Activated CD8-positive, alpha-beta memory T cell treated with anti-CD3 and anti-CD28 coated beads, Interleukin-2, amount 50 U/mL, for 24 hours (primary cell): ENCODE results near the gene DHRS7C.

ENCODE experiments used
- DNase-seq: peaks from one replicate; pipeline ENCODE4 v3.0.0-alpha.2; 2020; ENCODE audit errors: extremely low read depth

Gene DHRS7C

DNA sequence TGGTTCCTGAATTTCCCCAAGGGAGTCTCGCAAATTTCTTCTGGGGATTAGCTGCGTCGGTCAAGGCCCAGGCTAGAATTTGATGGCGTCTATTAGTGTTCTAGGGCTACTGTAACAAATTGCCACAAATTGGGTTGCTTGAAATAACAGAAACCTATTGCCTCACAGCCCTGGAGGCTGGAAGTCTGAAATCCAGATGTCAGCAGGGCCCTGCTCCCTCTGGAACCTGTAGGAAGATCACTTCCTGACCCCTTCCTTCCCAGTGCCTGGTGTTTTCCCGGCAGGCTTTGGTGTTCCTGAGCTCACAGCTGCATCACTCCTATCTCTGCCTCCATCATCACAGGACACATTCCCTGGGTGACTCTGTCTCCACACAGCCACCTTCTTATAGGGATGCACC is 24.4 kb downstream of the DHRS7C start:
- DNase-seq: no peak

DNA sequence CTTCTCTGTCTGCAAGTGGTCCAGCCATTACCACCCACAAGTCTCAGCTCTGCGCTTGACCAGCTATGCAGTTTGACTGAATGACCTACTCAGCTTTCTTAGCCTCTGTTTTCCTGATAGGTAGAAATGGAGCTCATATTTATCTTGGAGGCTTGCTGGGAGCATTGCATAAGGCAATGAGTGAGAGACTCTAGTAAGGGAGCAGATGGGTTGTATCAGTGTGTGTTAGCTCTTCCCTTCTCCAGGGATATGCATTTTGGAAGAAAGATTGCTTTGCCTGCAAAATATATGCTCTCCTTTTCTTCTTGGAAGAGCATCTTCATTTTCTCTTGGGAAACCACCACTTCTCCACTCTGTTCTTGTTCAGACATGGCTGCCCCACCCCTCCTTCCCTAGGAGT is 26.1 kb downstream of the DHRS7C start:
- no peak for DNase-seq

DNA sequence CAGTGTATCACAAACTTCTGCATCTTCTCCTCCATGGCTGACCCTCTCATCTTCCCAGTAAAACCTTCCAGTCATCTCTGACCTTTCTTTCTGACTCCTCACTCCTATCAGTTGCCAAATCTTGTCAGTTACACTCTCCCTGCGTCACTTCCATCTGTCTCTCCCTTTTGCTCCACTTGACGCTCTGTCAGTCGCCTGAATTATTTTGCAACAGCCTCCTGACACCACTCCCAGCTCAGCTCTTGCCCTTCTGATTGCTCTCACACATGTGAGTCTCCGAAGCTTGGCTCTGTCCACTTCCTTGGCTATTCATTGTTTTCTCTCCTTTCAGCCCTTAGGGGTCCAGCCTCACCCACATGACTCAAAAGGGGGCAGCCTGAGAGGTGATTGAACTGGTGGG is 27.7 kb downstream of the DHRS7C start:
- no peak for DNase-seq

DNA sequence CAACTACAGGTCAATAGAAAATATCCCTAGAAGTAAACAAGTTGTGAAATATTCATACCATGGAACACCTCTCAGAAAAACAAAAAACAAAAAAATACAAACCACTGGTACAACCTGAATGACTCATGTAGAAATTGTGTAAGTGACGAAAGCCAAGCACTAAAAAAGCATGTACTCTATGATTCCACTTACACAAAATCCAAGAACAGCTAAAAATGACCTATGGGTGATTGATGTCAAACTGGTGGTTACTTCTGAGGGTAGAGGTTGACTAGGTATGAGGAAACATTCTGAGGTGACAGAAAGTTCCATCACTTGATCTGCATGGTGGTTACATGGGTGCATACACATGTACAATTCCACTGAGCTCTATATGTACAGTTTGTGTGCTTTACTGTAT is 31.1 kb downstream of the DHRS7C start:
- no peak for DNase-seq

DNA sequence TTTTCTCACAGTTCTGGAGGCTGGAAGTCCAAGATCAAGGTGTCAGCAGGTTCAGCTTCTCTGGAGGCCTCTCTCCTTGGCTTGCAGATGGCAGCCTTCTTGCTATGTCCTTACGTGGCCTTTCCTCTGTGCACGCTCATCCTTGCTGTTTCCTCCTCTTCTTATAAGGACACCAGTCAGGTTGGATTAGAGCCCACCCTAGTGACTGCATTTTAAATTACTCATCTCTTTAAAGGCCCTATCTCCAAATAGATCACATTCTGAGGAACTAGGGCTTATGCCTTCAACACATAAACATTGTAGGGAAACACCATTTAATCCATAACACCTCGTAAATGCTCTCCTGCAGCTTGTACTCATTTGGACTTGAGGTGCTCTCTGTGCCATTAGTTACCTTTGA is 36.3 kb downstream of the DHRS7C start:
- DNase-seq: no peak

DNA sequence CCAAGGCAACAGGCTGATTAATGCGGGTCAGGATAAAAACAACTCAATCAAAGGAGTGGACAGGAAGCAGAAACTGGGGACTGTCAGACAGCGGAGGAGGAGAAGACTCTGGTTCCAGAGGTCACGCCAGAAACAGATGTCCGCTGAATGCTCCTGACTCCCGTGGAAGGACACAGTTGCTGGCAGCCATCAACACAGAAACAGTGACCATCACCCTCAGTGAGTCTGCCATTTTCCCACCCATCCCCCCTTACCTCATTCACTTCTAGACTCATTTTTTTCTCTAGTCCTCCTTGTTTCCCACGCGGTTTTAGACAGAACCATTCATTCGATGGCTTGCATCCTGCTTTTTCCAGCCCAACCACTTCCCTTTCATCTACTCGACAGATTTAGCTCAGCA is 40.9 kb downstream of the DHRS7C start:
- DNase-seq: no peak

DNA sequence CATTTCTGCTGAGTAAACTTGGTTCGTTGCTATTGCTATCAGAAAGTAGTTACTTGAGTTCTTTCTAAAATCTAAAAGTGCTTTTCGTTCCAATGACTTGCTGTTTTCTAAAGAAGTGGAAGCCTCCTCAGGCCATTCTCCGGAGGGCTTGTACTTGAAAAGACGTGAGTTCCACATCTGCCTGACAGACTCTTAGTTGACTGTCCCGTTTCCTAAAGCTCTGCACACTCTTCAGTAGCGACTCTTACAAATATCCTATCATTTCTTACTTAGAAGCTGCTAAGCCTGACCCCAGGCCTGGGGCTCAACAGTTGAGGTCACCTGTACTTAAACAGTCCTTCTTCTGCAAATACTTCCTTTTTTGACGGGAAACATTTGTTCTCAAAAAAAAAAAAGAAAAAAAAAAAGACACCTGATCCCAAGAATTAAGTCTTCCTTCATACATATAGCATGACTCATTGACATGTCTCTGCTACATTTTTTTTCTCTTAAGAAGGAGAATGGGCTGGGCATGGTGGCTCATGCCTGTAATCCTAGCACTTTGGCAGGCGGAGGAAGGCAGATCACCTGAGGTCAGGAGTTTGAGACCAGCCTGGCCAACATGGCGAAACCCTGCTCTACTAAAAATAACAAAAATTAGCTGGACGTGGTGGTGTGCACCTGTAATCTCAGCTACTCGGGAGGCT is 61.5 kb downstream of the DHRS7C start:
- DNase-seq: no peak

DNA sequence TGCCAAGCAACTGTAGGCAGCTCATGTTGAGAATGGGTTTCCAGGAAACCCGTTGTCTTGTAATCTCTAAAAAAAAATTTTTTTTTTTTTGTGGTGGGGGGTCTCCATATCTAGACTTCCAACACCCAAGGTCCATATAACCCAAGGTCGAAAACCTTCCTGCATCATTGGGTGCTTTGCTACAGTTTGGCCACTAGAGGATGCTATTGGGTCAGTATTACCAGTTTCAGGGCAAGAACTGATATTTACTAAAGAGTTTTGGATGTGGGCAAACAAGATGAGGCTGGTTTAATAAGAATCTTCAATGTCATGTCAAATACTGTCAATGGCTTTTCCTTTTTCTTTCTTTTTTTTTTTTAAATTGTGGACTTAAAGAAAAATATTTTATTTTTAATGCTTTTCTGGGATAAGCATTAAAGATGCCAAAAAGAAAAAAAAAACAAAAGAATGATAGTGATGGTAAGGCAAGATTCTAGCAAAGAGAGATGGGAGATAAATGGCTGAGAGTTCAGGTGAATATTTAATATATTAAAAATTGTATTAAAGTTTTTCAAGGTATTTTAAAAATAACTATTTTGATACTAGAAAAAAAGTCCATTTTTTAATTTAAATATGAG is 62.2 kb downstream of the DHRS7C start:
- DNase-seq: no peak

DNA sequence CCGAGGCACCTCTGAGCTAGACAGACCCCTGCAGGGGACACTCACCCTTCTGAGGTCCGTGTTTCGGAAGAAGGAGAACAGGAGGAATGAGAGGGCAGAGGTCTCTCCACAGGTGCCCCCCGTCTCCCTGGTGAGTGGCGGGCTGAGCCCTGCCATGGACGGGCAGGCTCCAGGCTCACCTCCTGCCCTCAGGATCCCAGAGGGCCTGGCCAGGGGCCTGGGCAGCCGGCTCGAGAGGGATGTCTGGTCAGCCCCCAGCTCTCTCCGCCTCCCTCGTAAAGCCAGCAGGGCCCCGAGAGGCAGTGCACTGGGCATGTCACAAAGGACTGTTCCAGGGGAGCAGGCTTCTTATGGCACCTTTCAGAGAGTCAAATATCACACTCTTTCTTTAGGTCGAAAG is 62.8 kb downstream of the DHRS7C start:
- no peak for DNase-seq

DNA sequence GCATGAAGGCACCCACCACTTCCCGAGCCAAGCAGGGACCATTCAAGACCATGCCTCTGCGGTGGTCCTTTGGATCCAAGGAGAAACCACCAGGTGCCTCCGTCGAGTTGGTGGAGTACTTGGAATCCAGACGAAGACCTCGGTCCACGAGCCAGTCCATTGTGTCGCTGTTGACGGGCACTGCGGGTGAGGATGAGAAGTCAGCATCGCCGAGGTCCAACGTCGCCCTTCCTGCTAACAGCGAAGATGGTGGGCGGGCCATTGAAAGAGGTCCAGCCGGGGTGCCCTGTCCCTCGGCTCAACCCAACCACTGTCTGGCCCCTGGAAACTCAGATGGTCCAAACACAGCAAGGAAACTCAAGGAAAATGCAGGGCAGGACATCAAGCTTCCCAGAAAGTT is 63.4 kb downstream of the DHRS7C start:
- no peak for DNase-seq

DNA sequence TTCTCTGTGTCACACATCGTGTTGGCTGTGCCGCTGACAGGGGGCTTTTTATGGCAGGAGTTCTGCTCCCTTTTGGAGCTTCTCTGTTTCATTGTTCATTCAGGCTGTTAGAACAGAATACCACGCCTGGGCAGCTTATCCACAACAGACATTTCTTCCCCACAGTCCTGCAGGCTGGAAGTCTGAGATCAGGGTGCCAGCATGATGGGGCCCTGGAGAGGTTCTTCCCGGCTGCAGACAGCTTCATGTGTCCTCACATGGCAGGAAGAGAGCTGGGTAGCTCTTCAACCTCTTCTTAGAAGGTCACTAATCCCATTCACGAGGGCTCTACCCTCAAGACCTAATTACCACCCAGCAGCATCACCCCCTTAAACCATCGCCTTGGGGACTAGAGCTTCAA is 65.1 kb downstream of the DHRS7C start:
- no peak for DNase-seq

DNA sequence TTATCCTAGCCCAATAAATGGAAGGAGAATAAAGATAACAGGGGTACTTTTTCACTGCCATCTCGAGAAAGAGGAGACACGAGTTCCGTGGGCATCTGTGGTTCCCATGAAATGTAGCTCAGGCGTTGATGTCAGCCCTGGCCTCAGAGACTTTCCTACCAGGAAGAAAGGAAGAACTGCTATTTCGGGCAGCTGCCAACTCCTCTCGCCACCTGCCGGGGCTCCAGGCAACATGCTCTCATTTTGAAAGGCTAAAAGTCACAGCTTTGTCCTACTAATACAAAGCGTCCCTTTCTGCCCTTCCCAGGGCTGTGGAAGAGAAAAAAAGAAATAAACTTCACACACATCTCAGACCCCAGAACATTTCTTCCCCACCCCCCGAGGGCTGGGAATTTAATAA is 65.8 kb downstream of the DHRS7C start:
- DNase-seq: no peak
